Measurements from ENCODE around the gene HBM.
"Not testable (repeated sequence)": the region's sequence is repeated elsewhere in the genome, so short reads cannot be mapped to it uniquely, and the experiment has no call there.

HBM gene

DNA sequence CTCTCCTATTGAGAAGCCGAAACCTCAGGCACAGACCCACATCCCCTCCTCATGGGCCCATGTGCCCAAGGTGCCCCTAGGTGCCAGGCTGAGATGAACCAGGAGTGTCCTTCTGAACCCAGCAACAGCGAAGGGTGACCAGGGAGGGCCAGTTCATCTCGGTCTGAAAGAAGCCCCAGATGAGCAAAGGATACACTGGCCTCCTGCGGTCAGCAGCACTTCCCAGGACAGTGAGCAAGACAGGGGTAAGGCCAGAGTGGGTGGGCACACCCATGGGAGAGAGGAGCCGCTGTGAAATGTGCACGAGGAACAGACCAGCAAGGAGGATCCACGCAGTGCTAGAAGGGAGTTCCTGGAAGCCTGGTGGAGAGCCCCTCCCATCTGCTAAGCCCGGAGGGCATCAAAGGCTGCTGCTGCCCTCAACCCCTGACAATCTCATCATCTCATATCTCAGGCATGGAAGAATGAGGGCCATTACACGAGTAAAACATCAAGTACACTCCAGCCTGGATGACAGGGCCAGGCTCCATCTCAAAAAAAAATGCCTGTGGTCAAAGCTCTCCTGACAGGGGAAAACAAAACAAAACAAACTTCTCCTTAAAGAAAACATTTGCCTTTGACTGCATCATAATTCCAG lies 16.6 kb upstream of the HBM start:
- no peak for DNase-seq

DNA sequence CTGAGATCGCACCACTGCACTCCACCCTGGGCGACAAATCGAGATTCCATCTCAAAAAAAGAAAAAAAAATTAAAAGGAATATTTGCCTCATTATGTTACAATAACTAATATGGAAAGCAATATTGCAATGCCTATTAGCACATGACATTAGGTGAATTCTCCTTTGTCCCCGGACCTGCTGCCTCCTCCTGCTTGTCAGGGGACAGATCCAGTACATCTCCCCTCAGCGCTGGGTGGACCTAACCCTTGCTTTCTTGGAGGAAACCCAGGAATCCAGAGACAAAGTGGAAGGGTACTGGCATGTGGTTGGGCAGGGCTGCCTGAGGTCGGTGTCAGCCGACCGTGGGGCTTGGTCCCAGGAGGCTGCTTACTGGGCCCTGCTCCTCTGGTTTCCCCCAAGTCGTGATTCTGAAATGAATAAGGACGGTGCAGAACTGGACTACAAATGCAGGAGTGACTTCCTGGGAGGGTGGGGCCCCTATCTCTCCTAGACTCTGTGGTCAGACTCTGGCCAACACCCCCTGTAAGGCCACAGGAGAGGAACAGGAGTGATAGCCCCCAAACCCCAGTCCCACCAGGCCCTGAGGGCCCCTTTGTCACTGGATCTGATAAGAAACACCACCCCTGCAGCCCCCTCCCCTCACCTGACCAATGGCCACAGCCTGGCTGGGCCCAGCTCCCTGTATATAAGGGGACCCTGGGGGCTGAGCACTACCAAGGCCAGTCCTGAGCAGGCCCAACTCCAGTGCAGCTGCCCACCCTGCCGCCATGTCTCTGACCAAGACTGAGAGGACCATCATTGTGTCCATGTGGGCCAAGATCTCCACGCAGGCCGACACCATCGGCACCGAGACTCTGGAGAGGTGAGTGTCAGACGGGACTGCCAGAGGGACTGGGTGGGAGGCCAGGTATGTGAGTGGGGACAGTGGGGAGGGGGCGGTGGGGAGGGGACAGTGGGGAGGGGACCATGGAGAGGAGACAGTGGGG lies 13.3 kb upstream of the HBM start, which contains the start of gene HBZ:
TSS of gene HBZ (plus strand) at position 504 of the 988 bp plus-strand sequence. CDS start at position 770, 266 bp downstream.
- DNase-seq: no peak

GRCh38 chr16:153129-153521 lies 12.7 kb upstream of the HBM start:
- not testable (repeated sequence) for DNase-seq

DNA sequence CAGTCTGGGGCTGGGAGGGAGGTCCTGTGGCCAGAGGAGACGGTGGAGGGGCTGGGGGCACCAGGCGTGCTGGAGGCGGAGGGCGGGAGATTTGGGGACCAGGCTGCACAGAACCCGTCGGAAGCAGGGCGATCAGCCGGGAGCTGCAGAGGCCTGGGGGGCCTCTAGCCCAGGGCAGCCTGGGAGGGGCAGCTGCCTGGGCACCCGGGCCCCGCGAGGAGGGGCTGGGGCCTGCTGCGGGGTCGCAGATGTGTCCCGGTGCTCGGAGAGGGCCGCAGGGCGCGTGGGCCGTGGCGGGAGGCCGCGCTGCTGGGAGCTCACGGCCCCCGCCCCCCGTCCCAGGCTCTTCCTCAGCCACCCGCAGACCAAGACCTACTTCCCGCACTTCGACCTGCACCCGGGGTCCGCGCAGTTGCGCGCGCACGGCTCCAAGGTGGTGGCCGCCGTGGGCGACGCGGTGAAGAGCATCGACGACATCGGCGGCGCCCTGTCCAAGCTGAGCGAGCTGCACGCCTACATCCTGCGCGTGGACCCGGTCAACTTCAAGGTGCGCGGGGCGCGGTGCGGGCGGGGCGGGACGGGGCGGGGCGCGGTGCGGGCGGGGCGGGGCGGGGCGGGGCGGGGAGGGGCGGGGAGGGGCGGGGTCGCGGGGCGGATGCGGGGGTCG lies 12.1 kb upstream of the HBM start:
- DNase-seq: not testable (repeated sequence)

- DNase-seq: no peak
Observed at GRCh38 chr16:154217-155030, 11.4 kb upstream of the HBM start.

DNA sequence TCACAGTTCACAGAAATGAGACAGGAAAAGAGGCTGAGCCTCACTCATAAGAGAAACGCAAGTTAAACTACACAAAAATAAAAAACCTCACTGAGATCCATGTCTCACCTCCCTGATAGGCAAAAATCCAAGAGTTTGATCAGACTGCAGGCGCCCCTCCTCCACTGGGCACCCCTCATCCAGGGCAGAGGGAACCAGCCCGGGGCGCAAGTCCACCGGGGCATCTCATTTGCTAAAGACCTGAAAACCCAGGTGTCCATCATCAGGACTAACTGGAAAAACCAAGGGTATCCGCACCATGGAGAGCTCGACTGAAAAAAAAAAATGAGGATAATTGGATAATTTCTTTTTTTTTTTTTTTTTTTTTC lies 10.8 kb upstream of the HBM start:
- no peak for DNase-seq

DNA sequence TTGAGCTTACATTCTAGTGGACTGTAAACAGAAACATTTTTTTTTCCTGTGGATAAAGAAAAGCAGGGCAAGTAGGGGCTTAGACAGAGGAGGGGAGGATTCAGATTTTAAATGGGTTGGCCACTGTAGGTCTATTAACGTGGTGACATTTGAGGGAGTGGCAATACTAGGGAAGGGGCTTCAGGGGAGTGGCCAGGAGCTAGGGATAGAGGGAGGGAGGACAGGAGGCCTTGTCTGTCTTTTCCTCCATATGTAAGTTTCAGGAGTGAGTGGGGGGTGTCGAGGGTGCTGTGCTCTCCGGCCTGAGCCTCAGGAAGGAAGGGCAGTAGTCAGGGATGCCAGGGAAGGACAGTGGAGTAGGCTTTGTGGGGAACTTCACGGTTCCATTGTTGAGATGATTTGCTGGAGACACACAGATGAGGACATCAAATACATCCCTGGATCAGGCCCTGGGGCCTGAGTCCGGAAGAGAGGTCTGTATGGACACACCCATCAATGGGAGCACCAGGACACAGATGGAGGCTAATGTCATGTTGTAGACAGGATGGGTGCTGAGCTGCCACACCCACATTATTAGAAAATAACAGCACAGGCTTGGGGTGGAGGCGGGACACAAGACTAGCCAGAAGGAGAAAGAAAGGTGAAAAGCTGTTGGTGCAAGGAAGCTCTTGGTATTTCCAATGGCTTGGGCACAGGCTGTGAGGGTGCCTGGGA lies 6.5 kb upstream of the HBM start:
- no peak for DNase-seq

- not testable (repeated sequence) for DNase-seq
Observed at GRCh38 chr16:160242-160641, 5.5 kb upstream of the HBM start.

DNA sequence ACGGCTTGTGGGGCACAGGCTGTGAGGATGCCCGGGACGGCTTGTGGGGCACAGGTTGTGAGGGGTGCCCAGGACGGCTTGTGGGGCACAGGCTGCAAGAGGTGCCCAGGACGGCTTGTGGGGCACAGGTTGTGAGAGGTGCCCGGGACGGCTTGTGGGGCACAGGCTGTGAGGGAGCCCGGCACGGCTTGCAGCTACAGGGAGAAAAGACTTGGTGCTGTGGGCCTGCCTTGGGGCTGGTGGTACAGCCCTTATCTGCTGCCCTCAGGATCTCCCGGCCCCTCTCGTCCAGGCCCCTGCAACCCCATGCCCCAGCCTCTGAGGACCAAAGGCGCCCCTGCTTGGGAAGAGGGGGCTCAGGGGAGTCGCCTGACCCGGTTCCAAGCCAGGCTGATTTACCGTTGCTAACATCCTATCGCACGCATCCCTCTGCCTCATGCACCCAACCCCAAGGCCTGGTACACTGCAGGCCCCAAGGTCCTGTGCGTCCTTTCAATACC lies 5.0 kb upstream of the HBM start:
- DNase-seq: no peak

- no peak for DNase-seq
Observed at GRCh38 chr16:162271-162991, 3.3 kb upstream of the HBM start.

DNA sequence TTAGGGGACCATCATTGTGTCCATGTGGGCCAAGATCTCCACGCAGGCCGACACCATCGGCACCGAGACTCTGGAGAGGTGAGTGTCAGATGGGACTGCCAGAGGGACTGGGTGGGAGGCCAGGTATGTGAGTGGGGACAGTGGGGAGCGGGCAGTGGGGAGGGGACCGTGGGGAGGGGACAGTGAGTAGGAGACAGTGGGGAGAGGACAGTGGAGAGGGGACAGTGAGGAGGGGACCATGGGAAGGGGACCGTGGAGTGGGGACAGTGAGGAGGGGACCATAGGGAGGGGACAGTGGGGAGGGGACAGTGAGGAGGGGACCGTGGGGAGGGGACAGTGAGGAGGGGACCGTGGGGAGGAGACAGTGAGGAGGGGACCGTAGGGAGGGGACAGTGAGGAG lies 2.6 kb upstream of the HBM start:
- DNase-seq: not testable (repeated sequence)

DNA sequence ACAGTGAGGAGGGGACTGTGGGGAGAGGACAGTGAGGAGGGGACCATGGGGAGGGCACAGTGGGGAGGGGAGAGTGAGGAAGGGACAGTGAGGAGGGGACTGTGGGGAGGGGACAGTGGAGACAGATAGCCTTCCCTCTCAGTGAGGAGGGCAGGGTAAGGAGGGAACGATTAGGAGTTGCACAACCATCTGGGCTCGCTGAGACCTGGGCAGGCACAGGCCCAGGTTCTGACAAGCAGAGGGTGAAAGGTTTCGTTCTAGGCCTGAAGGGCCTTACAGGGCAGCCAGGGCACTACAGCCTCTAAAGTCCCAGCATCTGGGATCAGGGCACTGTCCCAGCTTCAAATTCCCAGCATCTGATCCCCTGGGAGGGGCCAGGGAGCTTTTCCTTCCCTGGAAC lies 2.1 kb upstream of the HBM start:
- DNase-seq: not testable (repeated sequence)

DNA sequence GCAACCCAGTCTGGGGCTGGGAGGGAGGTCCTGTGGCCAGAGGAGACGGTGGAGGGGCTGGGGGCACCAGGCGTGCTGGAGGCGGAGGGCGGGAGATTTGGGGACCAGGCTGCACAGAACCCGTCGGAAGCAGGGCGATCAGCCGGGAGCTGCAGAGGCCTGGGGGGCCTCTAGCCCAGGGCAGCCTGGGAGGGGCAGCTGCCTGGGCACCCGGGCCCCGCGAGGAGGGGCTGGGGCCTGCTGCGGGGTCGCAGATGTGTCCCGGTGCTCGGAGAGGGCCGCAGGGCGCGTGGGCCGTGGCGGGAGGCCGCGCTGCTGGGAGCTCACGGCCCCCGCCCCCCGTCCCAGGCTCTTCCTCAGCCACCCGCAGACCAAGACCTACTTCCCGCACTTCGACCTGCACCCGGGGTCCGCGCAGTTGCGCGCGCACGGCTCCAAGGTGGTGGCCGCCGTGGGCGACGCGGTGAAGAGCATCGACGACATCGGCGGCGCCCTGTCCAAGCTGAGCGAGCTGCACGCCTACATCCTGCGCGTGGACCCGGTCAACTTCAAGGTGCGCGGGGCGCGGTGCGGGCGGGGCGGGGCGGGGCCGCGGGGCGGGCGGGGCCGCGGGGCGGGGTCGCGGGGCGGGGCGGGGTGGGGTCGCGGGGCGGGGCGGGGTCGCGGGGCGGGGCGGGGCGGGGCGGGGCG lies 1.5 kb upstream of the HBM start:
- not testable (repeated sequence) for DNase-seq

DNA sequence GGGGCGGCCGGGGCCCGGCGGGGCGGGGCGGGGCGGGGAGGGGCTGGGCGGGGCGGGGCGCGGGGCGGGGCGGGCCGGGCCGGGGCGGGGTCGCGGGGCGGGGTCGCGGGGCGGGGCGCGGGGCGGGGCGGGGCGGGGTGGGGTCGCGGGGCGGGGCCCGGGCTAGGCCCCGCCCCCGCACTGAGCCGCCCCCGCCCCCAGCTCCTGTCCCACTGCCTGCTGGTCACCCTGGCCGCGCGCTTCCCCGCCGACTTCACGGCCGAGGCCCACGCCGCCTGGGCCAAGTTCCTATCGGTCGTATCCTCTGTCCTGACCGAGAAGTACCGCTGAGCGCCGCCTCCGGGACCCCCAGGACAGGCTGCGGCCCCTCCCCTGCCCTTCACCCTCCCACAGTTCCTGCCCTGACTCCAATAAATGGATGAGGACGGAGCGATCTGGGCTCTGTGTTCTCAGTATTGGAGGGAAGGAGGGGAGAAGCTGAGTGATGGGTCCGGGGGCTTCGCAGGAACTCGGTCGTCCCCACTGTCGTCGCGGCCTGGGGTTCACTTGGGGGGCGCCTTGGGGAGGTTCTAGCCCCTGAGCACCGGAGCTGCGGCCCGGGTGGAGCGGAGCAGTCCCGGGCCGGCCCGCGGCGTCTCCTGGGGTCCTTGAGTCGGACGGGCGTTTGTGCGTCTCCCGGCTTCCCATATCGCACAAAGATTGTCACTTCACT lies 795 bp upstream of the HBM start:
- DNase-seq: no peak

DNA sequence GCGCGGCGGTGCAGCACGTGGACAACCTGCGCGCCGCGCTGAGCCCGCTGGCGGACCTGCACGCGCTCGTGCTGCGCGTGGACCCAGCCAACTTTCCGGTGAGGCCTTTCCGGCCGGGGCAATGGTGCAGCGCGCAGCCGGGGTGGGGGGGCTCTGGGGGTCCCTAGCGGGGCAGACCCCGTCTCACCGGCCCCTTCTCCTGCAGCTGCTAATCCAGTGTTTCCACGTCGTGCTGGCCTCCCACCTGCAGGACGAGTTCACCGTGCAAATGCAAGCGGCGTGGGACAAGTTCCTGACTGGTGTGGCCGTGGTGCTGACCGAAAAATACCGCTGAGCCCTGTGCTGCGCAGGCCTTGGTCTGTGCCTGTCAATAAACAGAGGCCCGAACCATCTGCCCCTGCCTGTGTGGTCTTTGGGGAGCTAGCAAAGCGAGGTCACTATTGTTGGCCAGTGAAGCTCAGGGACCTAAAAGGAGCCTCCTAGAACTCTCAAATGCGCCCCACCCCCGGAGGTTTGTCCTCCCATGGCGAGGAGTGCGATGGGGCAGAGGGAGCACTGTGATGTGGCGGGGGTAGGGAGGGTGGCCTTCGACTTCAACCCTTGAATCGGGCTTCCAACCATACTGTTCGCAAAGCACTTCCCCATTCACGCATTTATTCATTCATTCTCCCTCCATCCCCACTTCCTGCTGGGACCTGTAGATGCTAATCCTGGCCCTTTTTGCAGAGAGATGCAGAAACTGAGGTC lies 770 bp downstream of the HBM start:
- DNase-seq: no peak

GRCh38 chr16:167122-167690 lies 1.4 kb downstream of the HBM start:
- DNase-seq: no peak

DNA sequence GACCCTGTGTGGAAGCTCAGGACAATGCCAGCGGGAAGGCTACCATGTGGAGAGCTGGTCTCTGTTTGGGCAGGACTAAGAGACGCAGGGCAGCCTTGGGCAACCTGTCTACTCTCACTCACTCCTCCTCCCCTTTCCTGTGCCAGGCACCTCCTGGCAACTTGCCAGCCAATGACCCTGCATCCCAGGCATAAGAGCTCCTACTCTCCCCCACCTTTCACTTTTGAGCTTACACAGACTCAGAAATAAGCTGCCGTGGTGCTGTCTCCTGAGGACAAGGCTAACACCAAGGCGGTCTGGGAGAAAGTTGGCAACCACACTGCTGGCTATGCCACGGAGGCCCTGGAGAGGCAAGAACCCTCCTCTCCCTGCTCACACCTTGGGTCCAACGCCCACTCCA lies 2.6 kb downstream of the HBM start:
- DNase-seq: no peak

GRCh38 chr16:169014-169413 lies 3.2 kb downstream of the HBM start:
- no peak for DNase-seq

- not testable (repeated sequence) for DNase-seq
Observed at GRCh38 chr16:170088-170507, 4.3 kb downstream of the HBM start.

All from activated CD4-positive, alpha-beta T cell treated with anti-CD3 and anti-CD28 coated beads, Interleukin-2, amount 50 U/mL, for 16 hours (primary cell).